ENCODE results near the gene ARL5B.

The ARL5B gene

DNA sequence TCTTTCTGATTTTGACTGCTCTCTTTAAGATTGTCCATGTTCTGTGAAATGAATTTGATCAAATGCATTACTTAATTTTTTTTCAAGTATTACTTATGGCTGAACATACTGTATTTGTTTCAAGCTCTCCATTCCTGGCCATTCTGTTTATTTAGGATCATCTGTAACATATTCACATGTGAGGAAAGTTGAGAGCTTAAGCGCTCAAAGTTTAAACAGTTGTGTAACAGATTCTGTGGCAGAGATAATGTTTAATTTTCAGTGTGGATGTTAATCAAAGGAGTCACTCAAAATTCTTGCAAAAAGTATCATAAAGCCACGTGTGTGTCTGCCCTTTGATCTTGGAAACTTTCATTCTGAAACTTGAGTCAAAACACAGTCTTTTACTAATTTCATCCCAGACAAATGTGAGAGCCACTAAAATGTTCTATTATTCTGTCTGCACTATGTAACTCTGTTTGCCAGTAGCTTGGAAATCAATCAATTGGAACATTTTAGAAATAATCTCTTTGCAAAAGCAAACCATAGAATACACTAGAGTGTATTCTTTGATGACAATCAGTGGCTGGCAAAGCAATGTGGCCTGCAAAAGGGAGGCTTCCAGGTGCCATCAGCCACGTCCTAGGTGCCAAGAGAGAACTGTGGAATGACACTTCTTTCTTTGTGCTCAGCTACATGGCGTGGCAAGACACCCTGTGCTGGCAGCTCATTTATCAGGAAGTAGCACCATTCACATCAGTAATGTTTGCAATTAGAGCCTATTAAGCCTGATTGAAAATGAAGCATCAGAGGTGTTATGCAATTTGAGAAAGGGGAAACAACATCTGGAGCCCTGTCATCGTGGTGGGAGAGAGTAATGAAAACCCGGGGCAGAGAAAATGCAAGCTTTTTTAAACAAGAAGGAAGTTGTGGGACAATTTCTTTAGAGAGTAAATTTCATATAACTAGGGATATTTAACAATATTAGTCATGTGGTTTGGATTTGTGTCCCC is 40.9 kb downstream of the ARL5B start:
- TF ChIP-seq, protein P1, sequence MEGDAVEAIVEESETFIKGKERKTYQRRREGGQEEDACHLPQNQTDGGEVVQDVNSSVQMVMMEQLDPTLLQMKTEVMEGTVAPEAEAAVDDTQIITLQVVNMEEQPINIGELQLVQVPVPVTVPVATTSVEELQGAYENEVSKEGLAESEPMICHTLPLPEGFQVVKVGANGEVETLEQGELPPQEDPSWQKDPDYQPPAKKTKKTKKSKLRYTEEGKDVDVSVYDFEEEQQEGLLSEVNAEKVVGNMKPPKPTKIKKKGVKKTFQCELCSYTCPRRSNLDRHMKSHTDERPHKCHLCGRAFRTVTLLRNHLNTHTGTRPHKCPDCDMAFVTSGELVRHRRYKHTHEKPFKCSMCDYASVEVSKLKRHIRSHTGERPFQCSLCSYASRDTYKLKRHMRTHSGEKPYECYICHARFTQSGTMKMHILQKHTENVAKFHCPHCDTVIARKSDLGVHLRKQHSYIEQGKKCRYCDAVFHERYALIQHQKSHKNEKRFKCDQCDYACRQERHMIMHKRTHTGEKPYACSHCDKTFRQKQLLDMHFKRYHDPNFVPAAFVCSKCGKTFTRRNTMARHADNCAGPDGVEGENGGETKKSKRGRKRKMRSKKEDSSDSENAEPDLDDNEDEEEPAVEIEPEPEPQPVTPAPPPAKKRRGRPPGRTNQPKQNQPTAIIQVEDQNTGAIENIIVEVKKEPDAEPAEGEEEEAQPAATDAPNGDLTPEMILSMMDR (IDR thresholded peaks at IDR 0.05; ENCODE audit: low read depth, low read length, missing control alignments), result no peak
- in situ Hi-C loops (cut with HindIII; ENCODE audit: low pct_ligation_motif_present, low sequenced_read_pairs), result no loop called here
- Histone ChIP-seq H3K27me3 (replicated peaks) (no peaks in the 10 kb centered on the region), H3K27ac (no peak overlapping the region), H3K4me3 (ENCODE audit: low read depth, low read length) (no peak overlapping the region), H3K36me3 (replicated peaks) (no peaks in the 10 kb centered on the region)
- no peak for DNase-seq

DNA sequence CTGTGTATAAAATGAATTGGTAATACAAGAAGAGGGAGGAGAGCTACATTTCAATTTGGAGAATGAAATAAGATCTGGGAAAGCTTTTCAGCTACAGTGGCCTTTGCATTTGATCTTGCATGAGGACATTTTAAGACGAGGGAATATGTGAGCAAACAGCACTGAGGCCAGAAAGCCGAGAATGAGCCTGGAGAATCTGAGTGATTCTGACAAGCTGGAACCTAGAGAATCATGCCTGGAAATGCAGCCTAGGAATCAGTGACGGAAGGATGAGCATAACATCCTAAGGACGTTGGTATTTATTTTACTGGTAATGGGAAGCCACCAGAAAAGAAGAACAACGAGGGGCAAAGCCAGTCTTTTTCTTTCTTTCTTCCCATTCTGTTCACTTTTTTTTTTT is 44.3 kb downstream of the ARL5B start:
- H3K36me3 ChIP-seq (replicated peaks), result no peaks in the 10 kb centered on the region
- no peak overlapping the region for H3K27ac ChIP-seq
- DNase-seq, result no peak
- TF ChIP-seq, protein P1 (IDR thresholded peaks at IDR 0.05; ENCODE audit: low read depth, low read length, missing control alignments), result no peak
- no peak overlapping the region for H3K4me3 ChIP-seq (ENCODE audit: low read depth, low read length)
- in situ Hi-C loops (cut with HindIII; ENCODE audit: low pct_ligation_motif_present, low sequenced_read_pairs), result no loop called here
- no peaks in the 10 kb centered on the region for H3K27me3 ChIP-seq (replicated peaks)

DNA sequence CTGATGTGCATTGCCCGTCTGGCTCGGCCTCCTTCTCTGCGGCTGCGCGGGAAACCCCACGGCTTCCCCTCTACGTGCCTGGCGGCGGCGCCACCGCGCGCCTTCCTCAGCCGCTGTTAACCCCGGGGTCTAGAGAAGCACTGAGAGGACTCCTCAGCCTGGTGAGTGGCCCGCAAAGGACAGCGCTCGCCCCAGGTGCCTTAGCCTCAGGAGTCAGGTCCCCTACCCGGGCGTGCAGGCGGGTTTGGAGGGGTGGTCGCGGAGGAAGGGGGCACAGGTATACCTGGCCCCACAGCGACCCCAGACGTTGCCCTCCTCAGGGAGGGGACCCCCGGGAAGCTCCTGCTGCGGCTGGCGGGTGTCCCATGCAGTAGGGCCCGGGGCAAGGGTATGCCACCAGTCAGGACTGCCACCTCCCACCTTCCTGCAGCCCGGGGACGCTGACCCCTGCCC is 51.0 kb downstream of the ARL5B start:
- in situ Hi-C loops (cut with HindIII; ENCODE audit: low pct_ligation_motif_present, low sequenced_read_pairs), result no loop called here
- Histone ChIP-seq H3K27ac (no peak overlapping the region), H3K27me3 (replicated peaks) (no peaks in the 10 kb centered on the region), H3K4me3 (ENCODE audit: low read depth, low read length) (no peak overlapping the region), H3K36me3 (replicated peaks) (no peaks in the 10 kb centered on the region)
- TF ChIP-seq, protein P1 (IDR thresholded peaks at IDR 0.05; ENCODE audit: low read depth, low read length, missing control alignments), result no peak
- DNase-seq, result no peak

DNA sequence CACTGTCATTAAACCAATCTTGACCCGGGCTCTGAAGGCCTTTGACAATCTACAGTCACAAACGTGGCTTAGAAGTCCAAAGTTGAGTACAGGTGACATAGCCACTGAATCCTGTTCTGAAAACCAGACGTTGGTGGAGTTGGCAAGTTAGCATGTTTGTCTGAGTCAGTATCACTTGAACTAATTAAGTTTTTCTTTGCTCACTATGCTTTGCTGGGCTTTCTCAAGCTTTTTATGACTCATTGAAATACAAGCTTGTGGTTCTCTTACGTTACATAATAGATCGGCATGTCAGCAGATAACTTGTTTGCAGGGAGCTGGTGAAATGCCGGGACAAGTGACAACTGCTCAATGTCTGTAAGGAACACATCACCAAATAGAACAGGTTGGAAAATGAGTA is 53.8 kb downstream of the ARL5B start:
- peak; percentile 63 for DNase-seq
- H3K27ac ChIP-seq, result no peak overlapping the region
- no peaks in the 10 kb centered on the region for H3K36me3 ChIP-seq (replicated peaks)
- no peak overlapping the region for H3K4me3 ChIP-seq (ENCODE audit: low read depth, low read length)
- in situ Hi-C loops (cut with HindIII; ENCODE audit: low pct_ligation_motif_present, low sequenced_read_pairs), result no loop called here
- TF ChIP-seq, protein P1 (IDR thresholded peaks at IDR 0.05; ENCODE audit: low read depth, low read length, missing control alignments), result no peak
- H3K27me3 ChIP-seq (replicated peaks), result no peaks in the 10 kb centered on the region

DNA sequence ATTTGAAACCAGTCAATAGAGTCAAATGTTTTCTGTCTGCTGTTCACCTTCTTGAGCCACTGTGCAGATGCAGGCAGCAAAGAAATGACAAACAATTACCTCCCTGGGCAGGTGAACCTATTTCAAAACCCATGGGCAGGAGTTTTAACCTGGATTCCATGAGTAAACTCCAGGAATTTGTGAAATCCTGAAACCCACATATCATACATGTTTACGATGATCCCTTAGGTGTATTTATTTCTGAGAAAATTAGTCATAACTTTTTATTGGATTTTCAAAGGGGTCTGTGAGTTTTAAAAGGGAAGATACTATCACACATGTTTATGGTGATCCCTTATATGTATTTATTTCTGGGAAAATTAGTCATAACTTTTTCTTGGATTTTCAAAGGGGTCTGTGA is 59.8 kb downstream of the ARL5B start:
- H3K27me3 ChIP-seq (replicated peaks), result no peaks in the 10 kb centered on the region
- no peak overlapping the region for H3K27ac ChIP-seq
- TF ChIP-seq, protein P1 (IDR thresholded peaks at IDR 0.05; ENCODE audit: low read depth, low read length, missing control alignments), result no peak
- in situ Hi-C loops (cut with HindIII; ENCODE audit: low pct_ligation_motif_present, low sequenced_read_pairs), result no loop called here
- no peak overlapping the region for H3K4me3 ChIP-seq (ENCODE audit: low read depth, low read length)
- H3K36me3 ChIP-seq (replicated peaks), result no peaks in the 10 kb centered on the region
- DNase-seq, result no peak
